Kidney (tissue), 14 donors: ENCODE measurements around the gene SKI. TPM values are rescaled to one million over a fixed set of nuclear protein-coding genes. Genes with fewer than 3 reads are reported as not detected.

Experiments
- DNase-seq, 5 donors: peaks; one replicate each; pipeline ENCODE4 v3.0.0-alpha.2; 2013 to 2020
- FAIRE-seq: peaks from 2 replicates; lab custom pipeline; 2012; peaks lifted over from hg19 to GRCh38; lab: Jason Lieb, UNC
- H3K27ac ChIP-seq, 2 donors: one replicate each; pipeline ENCODE4 v1.7.0; 2013; ENCODE audit warnings: low read depth in 2 of 2, low read length in 2 of 2, inconsistent platforms in 1 of 2
- H3K27me3 ChIP-seq: one replicate; pipeline ENCODE4 v1.7.1; 2013; ENCODE audit warnings: low read length, inconsistent platforms; ENCODE audit not compliant: control insufficient read depth, insufficient read depth
- H3K36me3 ChIP-seq, 3 donors: one replicate each; pipeline versions ENCODE4 v1.7.0 to v1.7.1; 2013; ENCODE audit warnings: low read length in 3 of 3, control low read depth in 1 of 3, inconsistent platforms in 1 of 3; ENCODE audit not compliant: insufficient read depth in 3 of 3, control insufficient read depth in 2 of 3
- H3K4me1 ChIP-seq, 3 donors: one replicate each; pipeline versions ENCODE4 v1.7.0 to v1.7.1; 2013; ENCODE audit warnings: low read length in 3 of 3, inconsistent platforms in 1 of 3, low read depth in 1 of 3; ENCODE audit not compliant: control insufficient read depth in 2 of 3, insufficient read depth in 2 of 3
- H3K4me3 ChIP-seq, 3 donors: one replicate each; pipeline versions ENCODE4 v1.7.0 to v1.8.1; 2013; ENCODE audit warnings: low read length in 3 of 3, control low read depth in 1 of 3, inconsistent platforms in 1 of 3
- H3K9ac ChIP-seq, 3 donors: one replicate each; pipeline versions ENCODE4 v1.7.0 to v1.7.1; 2013; ENCODE audit warnings: low read length in 3 of 3, control low read depth in 1 of 3, inconsistent platforms in 1 of 3
- H3K9me3 ChIP-seq, 3 donors: one replicate each; pipeline versions ENCODE4 v1.7.0 to v1.7.1; 2013; ENCODE audit warnings: low read length in 3 of 3, control low read depth in 1 of 3, inconsistent platforms in 1 of 3; ENCODE audit not compliant: control insufficient read depth in 2 of 3, insufficient read depth in 1 of 3
- CTCF ChIP-seq: IDR thresholded peaks from 3 replicates; pipeline ENCODE4 v1.5.1; 2012; ENCODE audit warnings: mild to moderate bottlenecking, moderate library complexity, borderline replicate concordance; ENCODE audit not compliant: insufficient read depth; ENCODE audit errors: extremely low read depth
- intact Hi-C: fragments of 100-400 bp; cut with DNase I; formaldehyde crosslinking; loops from one replicate; pipeline ENCODE4 v1.11.1; 2022
- polyA plus RNA-seq: library from polyadenylated mRNA; stranded (reverse); fragments of 350-450 nt; fragmentation: Illumina TruSeq; extraction: RNeasy Lipid Tissue Mini Kit (QIAGEN cat#74804); gene quantifications from one replicate; pipeline ENCODE4 v1.2.3, GENCODE V29; 2014; ENCODE audit warnings: low read depth, low replicate concordance; ENCODE audit not compliant: insufficient read depth
- total RNA-seq: library from RNA; stranded (reverse); fragmentation: NEBNext Ultra II Directional; extraction: Animal tissue kit (Norgen Biotek cat#: 25700); gene quantifications from one replicate; pipeline ENCODE4 v1.2.1, GENCODE V29; 2021
- donor health status: control.
- donor health status: control.
- donor health status: control.
- donor health status: control.
- donor health status: control.
- donor health status: DM: yes; HTN: yes; CAD: no.
- donor health status: Normal renal cell carcinoma (clear cell type).

SKI gene
- total and polyA plus RNA-seq, 2 donors from 2014 or later: 9.2 to 78.6 TPM

GRCh38 chr1:2188336-2188735 lies 39.8 kb upstream of the SKI start:
- Histone ChIP-seq H3K4me1 (peaks cover 0 to 19% (median 0%) of the 10 kb centered on the region in 3 donors), H3K36me3 (peaks cover 0 to 8% (median 2%) of the 10 kb centered on the region in 3 donors), H3K27me3 (no peaks in the 10 kb centered on the region), H3K4me3 (no peak overlapping the region), H3K9ac (no peak overlapping the region), H3K27ac (no peak overlapping the region), H3K9me3 (no peaks in the 10 kb centered on the region)
- no peak for TF ChIP-seq CTCF
- intact Hi-C loops: no loop called here
- FAIRE-seq (no peak), DNase-seq (peak in 1 of 5 donors; percentile 81)

- peak; percentile 27 for FAIRE-seq
- H3K4me3 ChIP-seq: peak overlapping the region; percentile 30 to 54 (median 49)
Observed at GRCh38 chr1:2189459-2190425, 38.4 kb upstream of the SKI start.

GRCh38 chr1:2190491-2190976 lies 37.6 kb upstream of the SKI start:
- intact Hi-C loops: no loop called here

More at GRCh38 chr1:2189459-2190425, 38.4 kb upstream of the SKI start:
- peak; percentile 93 to 98 (median 98) for DNase-seq
- H3K9ac ChIP-seq: peak overlapping the region in 2 of 3 donors; percentile 8 to 58
- H3K4me1 ChIP-seq: peaks cover 0 to 22% (median 0%) of the 10 kb centered on the region in 3 donors
- peak overlapping the region; percentile 80 to 93 for H3K27ac ChIP-seq
- intact Hi-C loops: no loop called here
- H3K9me3 ChIP-seq: no peaks in the 10 kb centered on the region
- no peak for TF ChIP-seq CTCF
- peaks cover 0 to under 1% (median 0%) of the 10 kb centered on the region in 3 donors for H3K36me3 ChIP-seq
- no peaks in the 10 kb centered on the region for H3K27me3 ChIP-seq

More at GRCh38 chr1:2190491-2190976, 37.6 kb upstream of the SKI start:
- H3K27me3 ChIP-seq: no peaks in the 10 kb centered on the region
- DNase-seq: peak in 1 of 5 donors; percentile 84
- H3K9me3 ChIP-seq: no peaks in the 10 kb centered on the region
- H3K9ac ChIP-seq: no peak overlapping the region
- no peaks in the 10 kb centered on the region for H3K36me3 ChIP-seq
- peaks cover 0 to 26% (median 0%) of the 10 kb centered on the region in 3 donors for H3K4me1 ChIP-seq
- H3K27ac ChIP-seq: peak overlapping the region; percentile 80 to 93
- H3K4me3 ChIP-seq: peak overlapping the region in 1 of 3 donors; percentile 49
- FAIRE-seq: no peak
- TF ChIP-seq CTCF: no peak
